ENCODE measurements around the gene SLC7A6. TPM values are rescaled to one million over a fixed set of nuclear protein-coding genes. Genes with fewer than 3 reads are reported as not detected.
A peak's percentile ranks its signal among the peaks of the same experiment; 100 is the strongest.

Gene SLC7A6
- total and polyA plus RNA-seq, 2 of the 13 experiments (the other 11 are each of a cell fraction or from before 2014, with no cell fraction given): 35.8 to 70.8 TPM

DNA sequence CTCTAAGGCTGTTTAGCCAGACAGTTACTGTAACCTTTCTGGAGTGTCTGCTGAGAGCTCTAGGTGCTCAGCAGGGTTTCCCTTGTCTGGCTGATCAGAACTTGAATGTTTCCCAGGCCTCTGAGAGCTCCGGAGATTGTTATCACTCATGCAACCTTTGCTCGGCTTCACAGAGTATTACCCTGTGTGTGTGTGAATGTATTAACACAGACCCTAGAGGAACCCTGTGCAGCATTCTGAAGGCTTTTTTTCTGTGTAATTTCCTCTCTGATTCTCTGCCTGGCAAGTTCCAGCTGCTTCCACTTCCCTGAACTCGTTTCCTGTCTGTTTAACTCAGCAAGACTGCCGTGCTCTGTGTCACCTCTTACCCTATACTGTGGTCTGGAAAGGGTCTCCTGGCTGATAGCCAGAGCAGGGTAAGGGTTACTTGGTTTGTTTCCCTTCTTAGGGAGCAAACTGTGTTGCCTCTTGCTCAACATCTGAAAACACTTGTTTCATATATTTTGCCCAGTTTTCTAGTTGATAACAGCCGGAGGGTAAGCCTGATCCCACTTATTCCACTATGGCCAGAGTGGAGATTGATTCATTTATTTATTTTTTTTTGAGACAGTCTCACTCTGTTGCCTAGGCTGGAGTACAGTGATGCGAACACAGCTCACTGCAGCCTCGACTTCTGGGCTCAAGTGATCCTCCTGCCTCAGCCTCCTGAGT lies 68.2 kb downstream of the SLC7A6 start (continued):
- TF ChIP-seq TARDBP (CRISPR knock-in tag; IDR thresholded peaks at IDR 0.05) (no peak), AGO1 (IDR thresholded peaks at IDR 0.05; ENCODE audit: low read depth, low read length, poor library complexity, severe bottlenecking) (no peak), ELF3 (CRISPR knock-in tag; IDR thresholded peaks at IDR 0.05) (peak; percentile 85), MAX (IDR thresholded peaks at IDR 0.05) (0 out of 2 replicates have a peak, but pooled peaks have one; percentile 26), MXI1 (IDR thresholded peaks at IDR 0.05; ENCODE audit: borderline replicate concordance, low read depth, low read length) (no peak), SALL2 (CRISPR knock-in tag; IDR thresholded peaks at IDR 0.05) (no peak), MTA1 (CRISPR knock-in tag; IDR thresholded peaks at IDR 0.05; ENCODE audit: borderline replicate concordance) (no peak), ATF7-NPFF (CRISPR knock-in tag; IDR thresholded peaks at IDR 0.05; ENCODE audit: low read depth) (no peak), ZMYM3 (CRISPR knock-in tag; IDR thresholded peaks at IDR 0.05) (peak; percentile 62), POLR2A (IDR thresholded peaks at IDR 0.05; ENCODE audit: insufficient read depth in 1 of 2, low read depth in 2 of 2, low read length in 2 of 2) (0 out of 4 replicates have a peak, but pooled peaks of 1 of the 2 experiments have one; percentile 16), ZFP62 (CRISPR knock-in tag; IDR thresholded peaks at IDR 0.05) (no peak), RFXAP (CRISPR knock-in tag; IDR thresholded peaks at IDR 0.05; ENCODE audit: borderline replicate concordance) (0 out of 2 replicates have a peak, but pooled peaks have one; percentile 28), CBX2 (IDR thresholded peaks at IDR 0.05; ENCODE audit: low read depth, low read length) (no peak), CBX2 (CRISPR knock-in tag; IDR thresholded peaks at IDR 0.05; ENCODE audit: low read depth) (0 out of 2 replicates have a peak, but pooled peaks have one; percentile 12), CEBPB (IDR thresholded peaks at IDR 0.05; ENCODE audit: borderline replicate concordance, low read depth, low read length) (peak; percentile 52; the same call in 1 of the 2 replicates), ZNF709 (CRISPR knock-in tag; IDR thresholded peaks at IDR 0.05) (peak; percentile 46; the same call in 1 of the 2 replicates), ZNF547 (CRISPR knock-in tag; IDR thresholded peaks at IDR 0.05) (0 out of 2 replicates have a peak, but pooled peaks have one; percentile 11), TBX2 (CRISPR knock-in tag; IDR thresholded peaks at IDR 0.05; ENCODE audit: borderline replicate concordance) (peak; percentile 39; the same call in 1 of the 2 replicates), HMG20A (CRISPR knock-in tag; IDR thresholded peaks at IDR 0.05; ENCODE audit: borderline replicate concordance) (peak; percentile 41; the same call in 1 of the 2 replicates), GFI1 (CRISPR knock-in tag; IDR thresholded peaks at IDR 0.05; ENCODE audit: borderline replicate concordance) (0 out of 2 replicates have a peak, but pooled peaks have one; percentile 51), ZNF619 (CRISPR knock-in tag; IDR thresholded peaks at IDR 0.05) (no peak), YEATS2 (CRISPR knock-in tag; IDR thresholded peaks at IDR 0.05; ENCODE audit: borderline replicate concordance) (peak; percentile 43; the same call in 1 of the 2 replicates), KDM1A (CRISPR knock-in tag; IDR thresholded peaks at IDR 0.05) (0 out of 2 replicates have a peak, but pooled peaks have one; percentile 11)
- TF ChIP-seq, protein P1, sequence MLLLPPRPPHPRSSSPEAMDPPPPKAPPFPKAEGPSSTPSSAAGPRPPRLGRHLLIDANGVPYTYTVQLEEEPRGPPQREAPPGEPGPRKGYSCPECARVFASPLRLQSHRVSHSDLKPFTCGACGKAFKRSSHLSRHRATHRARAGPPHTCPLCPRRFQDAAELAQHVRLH (CRISPR knock-in tag; IDR thresholded peaks at IDR 0.05; ENCODE audit: borderline replicate concordance, low read depth): peak; percentile 34; the same call in 1 of the 2 replicates
- TF ChIP-seq, protein P2, sequence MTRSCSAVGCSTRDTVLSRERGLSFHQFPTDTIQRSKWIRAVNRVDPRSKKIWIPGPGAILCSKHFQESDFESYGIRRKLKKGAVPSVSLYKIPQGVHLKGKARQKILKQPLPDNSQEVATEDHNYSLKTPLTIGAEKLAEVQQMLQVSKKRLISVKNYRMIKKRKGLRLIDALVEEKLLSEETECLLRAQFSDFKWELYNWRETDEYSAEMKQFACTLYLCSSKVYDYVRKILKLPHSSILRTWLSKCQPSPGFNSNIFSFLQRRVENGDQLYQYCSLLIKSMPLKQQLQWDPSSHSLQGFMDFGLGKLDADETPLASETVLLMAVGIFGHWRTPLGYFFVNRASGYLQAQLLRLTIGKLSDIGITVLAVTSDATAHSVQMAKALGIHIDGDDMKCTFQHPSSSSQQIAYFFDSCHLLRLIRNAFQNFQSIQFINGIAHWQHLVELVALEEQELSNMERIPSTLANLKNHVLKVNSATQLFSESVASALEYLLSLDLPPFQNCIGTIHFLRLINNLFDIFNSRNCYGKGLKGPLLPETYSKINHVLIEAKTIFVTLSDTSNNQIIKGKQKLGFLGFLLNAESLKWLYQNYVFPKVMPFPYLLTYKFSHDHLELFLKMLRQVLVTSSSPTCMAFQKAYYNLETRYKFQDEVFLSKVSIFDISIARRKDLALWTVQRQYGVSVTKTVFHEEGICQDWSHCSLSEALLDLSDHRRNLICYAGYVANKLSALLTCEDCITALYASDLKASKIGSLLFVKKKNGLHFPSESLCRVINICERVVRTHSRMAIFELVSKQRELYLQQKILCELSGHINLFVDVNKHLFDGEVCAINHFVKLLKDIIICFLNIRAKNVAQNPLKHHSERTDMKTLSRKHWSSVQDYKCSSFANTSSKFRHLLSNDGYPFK (CRISPR knock-in tag; IDR thresholded peaks at IDR 0.05; ENCODE audit: borderline replicate concordance): no peak
- TF ChIP-seq, protein P3, sequence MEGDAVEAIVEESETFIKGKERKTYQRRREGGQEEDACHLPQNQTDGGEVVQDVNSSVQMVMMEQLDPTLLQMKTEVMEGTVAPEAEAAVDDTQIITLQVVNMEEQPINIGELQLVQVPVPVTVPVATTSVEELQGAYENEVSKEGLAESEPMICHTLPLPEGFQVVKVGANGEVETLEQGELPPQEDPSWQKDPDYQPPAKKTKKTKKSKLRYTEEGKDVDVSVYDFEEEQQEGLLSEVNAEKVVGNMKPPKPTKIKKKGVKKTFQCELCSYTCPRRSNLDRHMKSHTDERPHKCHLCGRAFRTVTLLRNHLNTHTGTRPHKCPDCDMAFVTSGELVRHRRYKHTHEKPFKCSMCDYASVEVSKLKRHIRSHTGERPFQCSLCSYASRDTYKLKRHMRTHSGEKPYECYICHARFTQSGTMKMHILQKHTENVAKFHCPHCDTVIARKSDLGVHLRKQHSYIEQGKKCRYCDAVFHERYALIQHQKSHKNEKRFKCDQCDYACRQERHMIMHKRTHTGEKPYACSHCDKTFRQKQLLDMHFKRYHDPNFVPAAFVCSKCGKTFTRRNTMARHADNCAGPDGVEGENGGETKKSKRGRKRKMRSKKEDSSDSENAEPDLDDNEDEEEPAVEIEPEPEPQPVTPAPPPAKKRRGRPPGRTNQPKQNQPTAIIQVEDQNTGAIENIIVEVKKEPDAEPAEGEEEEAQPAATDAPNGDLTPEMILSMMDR (CRISPR knock-in tag; IDR thresholded peaks at IDR 0.05): no peak
